Endothelial cell of umbilical vein (primary cell): ENCODE measurements around the gene NFATC1. TPM values are rescaled to one million over a fixed set of nuclear protein-coding genes. Genes with fewer than 3 reads are reported as not detected.

Experiments
- BruUV-seq: library from RNA; stranded (reverse); fragments of 400-500 nt; replicated peaks from 2 replicates; lab custom pipeline; 2021; lab: Mats Ljungman, UMichigan
- CTCF ChIA-PET: fragments of 300-600, 350-600 bp; sonication (Branson Sonifier 250); formaldehyde crosslinking; loops from one replicate; lab custom pipeline; 2021; ENCODE audit warnings: antibody characterized with exemption, inconsistent platforms; lab: Charles Lee
- POLR2A ChIA-PET: fragments of 300-600, 350-600 bp; sonication (Branson Sonifier 250); formaldehyde crosslinking; loops from one replicate; lab custom pipeline; 2021; ENCODE audit warnings: antibody characterized with exemption, inconsistent platforms; lab: Charles Lee
- DNase-seq: peaks from one replicate; pipeline ENCODE4 v3.0.0-alpha.2; 2011; ENCODE audit warnings: low read depth, low spot score
- FAIRE-seq: peaks from 2 replicates; lab custom pipeline; 2011; peaks lifted over from hg19 to GRCh38; lab: Jason Lieb, UNC
- H2AFZ ChIP-seq: 2 replicates; pipeline ENCODE4 v1.6.0; 2012; ENCODE audit warnings: low read depth, low read length, control low read depth, inconsistent platforms
- H3K27ac ChIP-seq: 2 replicates; pipeline ENCODE4 v1.5.1; 2011; ENCODE audit warnings: low read depth, mild to moderate bottlenecking, control low read depth, low read length, moderate library complexity; ENCODE audit not compliant: insufficient read depth
- H3K27me3 ChIP-seq, 2 experiments: 2 replicates each; pipeline versions ENCODE4 v1.6.0 to v1.6.1; 2011; ENCODE audit warnings: low read length in 2 of 2, mixed read lengths in 1 of 2; ENCODE audit not compliant: control insufficient read depth in 2 of 2, insufficient read depth in 2 of 2
- H3K36me3 ChIP-seq, 2 experiments: 2 replicates in 1 of 2; 3 replicates in 1 of 2; pipeline ENCODE4 v1.5.1; 2011; ENCODE audit warnings: low read length in 2 of 2, mild to moderate bottlenecking in 1 of 2, moderate library complexity in 1 of 2; ENCODE audit not compliant: control insufficient read depth in 2 of 2, insufficient read depth in 2 of 2; ENCODE audit errors: extremely low read depth in 1 of 2
- H3K4me1 ChIP-seq: 3 replicates; pipeline ENCODE4 v1.5.1; 2011; ENCODE audit warnings: mild to moderate bottlenecking, low read length; ENCODE audit not compliant: control insufficient read depth, insufficient read depth; ENCODE audit errors: extremely low read depth
- H3K4me2 ChIP-seq: 2 replicates; pipeline ENCODE4 v1.6.1; 2011; ENCODE audit warnings: low read length, control low read depth, mixed read lengths; ENCODE audit not compliant: insufficient read depth
- H3K4me3 ChIP-seq, 3 experiments: fragments of 200-600 bp in 1 of 3; sonication (generic), shearing (Covaris generic) in 1 of 3; replicated peaks in 1 of 3; 2 replicates each; pipeline ENCODE4 v1.5.1; 2011 to 2016; ENCODE audit warnings: control low read depth in 3 of 3, low read length in 3 of 3, mild to moderate bottlenecking in 2 of 3, inconsistent platforms in 1 of 3, low read depth in 1 of 3, moderate library complexity in 1 of 3; ENCODE audit not compliant: insufficient read depth in 1 of 3
- H3K79me2 ChIP-seq: 2 replicates; pipeline ENCODE4 v1.6.0; 2012; ENCODE audit warnings: low read length, inconsistent platforms; ENCODE audit not compliant: control insufficient read depth, insufficient read depth
- H3K9ac ChIP-seq: replicated peaks from 2 replicates; pipeline ENCODE3; 2011; ENCODE audit warnings: low read length, control low read depth; ENCODE audit not compliant: insufficient read depth; ENCODE audit errors: extremely low read depth
- H3K9me1 ChIP-seq: replicated peaks from 3 replicates; pipeline ENCODE4 v1.6.0; 2011; ENCODE audit warnings: mild to moderate bottlenecking, low read length; ENCODE audit not compliant: control insufficient read depth, insufficient read depth; ENCODE audit errors: extremely low read depth
- H3K9me3 ChIP-seq: replicated peaks from 2 replicates; pipeline ENCODE4 v1.5.1; 2012; ENCODE audit warnings: low read length, inconsistent platforms; ENCODE audit not compliant: control insufficient read depth, insufficient read depth
- H4K20me1 ChIP-seq: replicated peaks from 2 replicates; pipeline ENCODE3; 2011; ENCODE audit warnings: mild to moderate bottlenecking, low read length; ENCODE audit not compliant: control insufficient read depth, insufficient read depth; ENCODE audit errors: extremely low read depth
- EZH2 ChIP-seq: IDR thresholded peaks from 2 replicates; pipeline ENCODE4 v1.6.1; 2012; ENCODE audit warnings: borderline replicate concordance, low read depth, mild to moderate bottlenecking, moderate library complexity, low read length, inconsistent platforms; ENCODE audit not compliant: severe bottlenecking
- JUN ChIP-seq: IDR thresholded peaks from 2 replicates; pipeline ENCODE4 v1.6.1; 2011; ENCODE audit warnings: borderline replicate concordance, low read depth; ENCODE audit not compliant: insufficient read length, insufficient read depth
- MAX ChIP-seq: IDR thresholded peaks from 2 replicates; pipeline ENCODE4 v1.6.1; 2011; ENCODE audit not compliant: insufficient read depth, insufficient read length
- POLR2AphosphoS5 ChIP-seq: IDR thresholded peaks from 2 replicates; pipeline ENCODE4 v1.6.1; 2012; ENCODE audit warnings: low read depth, mild to moderate bottlenecking, control low read depth, low read length, moderate library complexity; ENCODE audit not compliant: insufficient read depth
- dilution Hi-C: fragments of 300-500 bp; cut with MboI; formaldehyde crosslinking; loops from one replicate; pipeline ENCODE4 v1.15.0; 2019; ENCODE audit warnings: low sequenced_read_pairs; ENCODE audit not compliant: extremely low pct_ligation_motif_present
- intact Hi-C: fragments of 100-400 bp; cut with micrococcal nuclease; formaldehyde crosslinking; loops from one replicate; pipeline ENCODE4 v1.10.0; 2022
- polyA plus RNA-seq, 4 experiments: library from polyadenylated mRNA; depleted of rRNA in 3 of 4; stranded (reverse) in 3 of 4; unstranded in 1 of 4; fragments of >200 nt; gene quantifications; 2 replicates each; pipeline versions ENCODE4 v1.2.1 to v1.2.3, GENCODE V29; 2011 to 2012; ENCODE audit warnings: missing spikeins in 1 of 4
- total RNA-seq: library from RNA; stranded (reverse); gene quantifications from 2 replicates; pipeline ENCODE4 v1.2.3, GENCODE V29; 2021

NFATC1 gene
- total and polyA plus RNA-seq, 2 donors (not counting 3 experiments of a cell fraction or from before 2014, with no cell fraction given) = 11.1 to 30.0 TPM

- intact Hi-C loops = no loop called here
- FAIRE-seq = no peak
These were observed 50.2 kb downstream of the NFATC1 start for GRCh38 chr18:79445696-79446561.

GRCh38 chr18:79446931-79447330 lies 51.2 kb downstream of the NFATC1 start:
- Histone ChIP-seq H3K4me3 (no peak overlapping the region), H3K9me1 (no peaks in the 10 kb centered on the region), H3K36me3 (peaks cover 0 to 26% of the 10 kb centered on the region in 2 experiments), H4K20me1 (no peaks in the 10 kb centered on the region), H3K27me3 (no peaks in the 10 kb centered on the region), H2AFZ (no peak overlapping the region), H3K27ac (no peak overlapping the region), H3K79me2 (no peaks in the 10 kb centered on the region), H3K4me1 (no peaks in the 10 kb centered on the region), H3K9me3 (no peaks in the 10 kb centered on the region), H3K4me2 (no peak overlapping the region), H3K9ac (no peak overlapping the region)
- TF ChIP-seq POLR2AphosphoS5 = no peak
- FAIRE-seq = no peak
- dilution Hi-C loops (no loop called here), intact Hi-C loops (no loop called here)
- ChIA-PET CTCF (no interaction called here), POLR2A (no interaction called here)
- no TSS peak for BruUV-seq
- DNase-seq = no peak

More at GRCh38 chr18:79445696-79446561, 50.2 kb downstream of the NFATC1 start:
- H3K79me2 ChIP-seq = no peaks in the 10 kb centered on the region
- H3K9me1 ChIP-seq = no peaks in the 10 kb centered on the region
- H3K4me3 ChIP-seq = no peak overlapping the region
- H3K4me1 ChIP-seq = no peaks in the 10 kb centered on the region
- POLR2A ChIA-PET = no interaction called here
- H3K9ac ChIP-seq = no peak overlapping the region
- dilution Hi-C loops = no loop called here
- H3K4me2 ChIP-seq = no peak overlapping the region
- TF ChIP-seq EZH2 (no peak), POLR2AphosphoS5 (no peak), JUN (no peak), MAX (no peak)
- H4K20me1 ChIP-seq = no peaks in the 10 kb centered on the region
- peaks cover 0 to 16% of the 10 kb centered on the region in 2 experiments for H3K36me3 ChIP-seq
- no TSS peak for BruUV-seq
- H3K27ac ChIP-seq = no peak overlapping the region
- H3K27me3 ChIP-seq = no peaks in the 10 kb centered on the region
- no peaks in the 10 kb centered on the region for H3K9me3 ChIP-seq
- CTCF ChIA-PET = no interaction called here
- no peak for DNase-seq
- H2AFZ ChIP-seq = no peak overlapping the region
